Astrocyte of the cerebellum (primary cell): ENCODE data around the gene LRRK1.

Experiments used
- DNase-seq: peaks from one replicate; pipeline ENCODE4 v3.0.0-alpha.2; 2011; ENCODE audit warnings: low read depth
- H3K4me3 ChIP-seq: 2 replicates; pipeline ENCODE4 v1.5.1; 2011; ENCODE audit warnings: mild to moderate bottlenecking, low read depth, low read length, moderate library complexity
- in situ Hi-C: cut with HindIII; loops from 2 replicates; pipeline ENCODE4 v1.10.0; 2017; ENCODE audit warnings: low sequenced_read_pairs
- TF ChIP-seq, protein P1 (sequence below): IDR thresholded peaks from 2 replicates; pipeline ENCODE4 v1.5.1; 2012; ENCODE audit warnings: low read length, low read depth, moderate library complexity, mild to moderate bottlenecking; ENCODE audit errors: missing control alignments

The LRRK1 gene

DNA sequence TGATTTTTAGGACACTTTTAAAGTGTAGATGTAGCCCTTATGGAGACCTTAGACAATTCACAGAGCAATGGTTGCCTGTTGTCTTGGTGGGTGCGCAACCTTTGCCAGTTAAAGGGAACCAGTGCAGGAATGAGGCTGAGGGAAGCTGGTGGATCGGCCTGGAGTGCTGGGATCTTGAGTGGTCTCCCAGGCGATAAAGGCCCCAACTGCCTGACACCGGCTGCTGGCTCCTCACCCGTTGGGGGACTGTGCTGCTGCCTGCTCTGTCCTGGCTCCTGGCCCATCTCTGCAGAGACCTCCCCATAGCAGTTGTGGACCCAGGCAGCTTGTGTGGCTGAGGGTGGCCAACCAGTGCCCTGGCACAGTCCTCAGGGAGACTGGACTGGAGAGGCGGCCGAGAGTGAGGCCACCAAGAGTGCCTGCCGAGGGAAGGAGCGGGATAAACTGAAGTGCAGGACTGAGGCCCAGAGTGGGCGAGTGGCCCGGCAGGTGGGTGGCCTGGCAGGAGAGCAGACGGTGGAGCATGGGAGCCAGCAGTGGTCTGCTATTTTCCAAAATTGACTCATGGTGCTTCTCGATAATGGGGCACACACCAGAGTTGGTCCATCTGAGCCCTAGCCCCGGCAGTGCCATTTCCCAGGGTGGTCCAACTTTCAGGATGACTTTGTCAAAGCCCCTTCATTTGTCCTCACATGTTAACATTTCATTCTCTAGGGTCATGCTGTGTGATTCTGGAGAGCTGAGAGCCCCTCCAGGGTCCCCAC lies 37.4 kb upstream of the LRRK1 start:
- TF ChIP-seq, protein P1, sequence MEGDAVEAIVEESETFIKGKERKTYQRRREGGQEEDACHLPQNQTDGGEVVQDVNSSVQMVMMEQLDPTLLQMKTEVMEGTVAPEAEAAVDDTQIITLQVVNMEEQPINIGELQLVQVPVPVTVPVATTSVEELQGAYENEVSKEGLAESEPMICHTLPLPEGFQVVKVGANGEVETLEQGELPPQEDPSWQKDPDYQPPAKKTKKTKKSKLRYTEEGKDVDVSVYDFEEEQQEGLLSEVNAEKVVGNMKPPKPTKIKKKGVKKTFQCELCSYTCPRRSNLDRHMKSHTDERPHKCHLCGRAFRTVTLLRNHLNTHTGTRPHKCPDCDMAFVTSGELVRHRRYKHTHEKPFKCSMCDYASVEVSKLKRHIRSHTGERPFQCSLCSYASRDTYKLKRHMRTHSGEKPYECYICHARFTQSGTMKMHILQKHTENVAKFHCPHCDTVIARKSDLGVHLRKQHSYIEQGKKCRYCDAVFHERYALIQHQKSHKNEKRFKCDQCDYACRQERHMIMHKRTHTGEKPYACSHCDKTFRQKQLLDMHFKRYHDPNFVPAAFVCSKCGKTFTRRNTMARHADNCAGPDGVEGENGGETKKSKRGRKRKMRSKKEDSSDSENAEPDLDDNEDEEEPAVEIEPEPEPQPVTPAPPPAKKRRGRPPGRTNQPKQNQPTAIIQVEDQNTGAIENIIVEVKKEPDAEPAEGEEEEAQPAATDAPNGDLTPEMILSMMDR, result no peak
- peak overlapping the region; percentile 53 for H3K4me3 ChIP-seq
- no peak for DNase-seq
- in situ Hi-C loops, result no loop called here

DNA sequence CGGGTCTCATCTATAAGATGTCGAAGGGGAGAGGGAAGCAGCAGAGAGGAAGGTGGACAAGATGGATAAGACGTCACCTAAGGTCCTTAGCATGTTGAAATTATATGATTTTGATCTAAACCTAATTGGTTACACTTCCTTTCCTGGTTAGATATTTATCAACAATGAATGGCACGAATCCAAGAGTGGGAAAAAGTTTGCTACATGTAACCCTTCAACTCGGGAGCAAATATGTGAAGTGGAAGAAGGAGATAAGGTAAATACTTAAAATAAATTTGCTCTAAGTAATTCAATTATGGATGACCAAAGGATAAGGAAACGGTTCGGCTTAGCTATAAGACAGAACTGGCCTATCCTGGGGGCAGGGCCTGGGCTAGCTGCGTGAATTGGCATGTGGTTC lies 34.0 kb upstream of the LRRK1 start:
- H3K4me3 ChIP-seq, result no peak overlapping the region
- no peak for DNase-seq
- TF ChIP-seq, protein P1, result no peak
- in situ Hi-C loops, result no loop called here

DNA sequence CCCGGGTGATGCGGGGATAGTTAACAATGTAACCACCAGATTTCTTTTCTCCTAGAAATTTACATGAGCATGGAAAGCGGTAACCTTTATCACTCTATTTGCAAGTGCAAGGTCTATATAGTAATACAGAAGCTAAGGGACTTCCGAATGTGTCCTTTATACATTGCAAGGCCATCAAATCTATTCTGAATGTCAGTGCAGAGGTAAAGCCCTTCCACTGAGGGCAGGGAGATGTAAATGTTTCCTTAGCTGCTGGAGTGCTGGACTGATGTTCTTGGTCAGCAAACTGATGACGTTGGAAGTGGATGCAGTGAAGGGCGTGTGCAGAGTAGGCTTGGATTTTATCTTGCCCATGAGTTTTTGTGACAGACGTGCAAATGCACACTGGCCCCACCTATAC lies 33.3 kb upstream of the LRRK1 start:
- H3K4me3 ChIP-seq, result no peak overlapping the region
- TF ChIP-seq, protein P1, result no peak
- no peak for DNase-seq
- in situ Hi-C loops, result no loop called here

DNA sequence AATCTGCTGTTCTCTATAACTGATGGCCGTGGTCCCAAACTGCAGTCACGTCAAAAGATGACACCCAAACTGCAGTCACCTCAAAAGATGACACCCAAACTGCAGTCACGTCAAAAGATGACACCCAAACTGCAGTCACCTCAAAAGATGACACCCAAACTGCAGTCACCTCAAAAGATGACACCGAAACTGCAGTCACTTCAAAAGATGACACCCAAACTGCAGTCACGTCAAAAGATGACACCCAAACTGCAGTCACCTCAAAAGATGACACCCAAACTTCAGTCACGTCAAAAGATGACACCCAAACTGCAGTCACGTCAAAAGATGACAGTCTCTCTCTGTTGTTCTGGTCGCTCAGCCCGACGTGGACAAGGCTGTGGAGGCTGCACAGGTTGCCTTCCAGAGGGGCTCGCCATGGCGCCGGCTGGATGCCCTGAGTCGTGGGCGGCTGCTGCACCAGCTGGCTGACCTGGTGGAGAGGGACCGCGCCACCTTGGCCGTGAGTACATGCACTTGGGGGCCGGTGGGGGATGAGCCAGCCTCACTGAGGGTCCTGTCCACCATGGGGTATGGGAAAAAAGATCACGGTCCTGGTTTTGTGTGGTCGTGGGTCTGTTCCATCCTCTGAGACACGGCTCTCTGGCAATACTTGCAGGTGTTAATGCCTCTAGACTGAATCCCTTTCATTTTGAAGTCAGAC lies 31.8 kb upstream of the LRRK1 start:
- no peak for DNase-seq
- H3K4me3 ChIP-seq, result no peak overlapping the region
- in situ Hi-C loops, result no loop called here
- TF ChIP-seq, protein P1, result no peak

DNA sequence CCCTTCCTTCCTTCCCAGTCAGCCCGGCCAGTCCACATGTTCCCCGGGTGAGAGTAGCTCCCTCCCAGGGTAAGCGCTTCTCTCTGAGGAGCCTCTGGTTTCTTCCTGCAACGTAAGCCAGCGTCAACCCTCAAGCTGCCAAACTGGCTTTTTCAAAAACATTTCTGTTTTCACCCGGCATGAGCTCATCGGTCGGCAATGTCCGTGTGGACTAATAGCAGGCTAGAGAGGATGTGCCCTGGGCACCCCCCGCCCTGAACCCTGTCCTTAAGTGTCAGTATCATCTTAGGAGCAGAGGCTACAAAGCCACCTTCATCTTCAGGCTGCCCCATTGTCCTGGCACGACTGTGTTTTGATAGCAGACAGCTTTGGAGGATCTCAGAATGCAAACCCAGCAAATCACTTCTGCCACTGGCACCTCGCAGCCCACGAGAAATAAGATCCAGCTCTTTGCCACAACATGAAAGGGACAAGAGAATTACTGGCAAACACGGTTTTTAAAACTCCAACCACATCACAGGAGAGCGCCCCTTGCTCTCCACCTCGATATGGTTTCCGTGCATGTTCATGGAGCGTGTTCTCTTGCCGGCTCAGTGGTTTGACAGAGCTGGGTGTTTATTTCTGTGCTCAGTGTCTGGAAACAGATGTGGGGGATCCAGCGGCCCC lies 29.6 kb upstream of the LRRK1 start:
- TF ChIP-seq, protein P1, result no peak
- peak; percentile 29 for DNase-seq
- H3K4me3 ChIP-seq, result no peak overlapping the region
- in situ Hi-C loops, result no loop called here

DNA sequence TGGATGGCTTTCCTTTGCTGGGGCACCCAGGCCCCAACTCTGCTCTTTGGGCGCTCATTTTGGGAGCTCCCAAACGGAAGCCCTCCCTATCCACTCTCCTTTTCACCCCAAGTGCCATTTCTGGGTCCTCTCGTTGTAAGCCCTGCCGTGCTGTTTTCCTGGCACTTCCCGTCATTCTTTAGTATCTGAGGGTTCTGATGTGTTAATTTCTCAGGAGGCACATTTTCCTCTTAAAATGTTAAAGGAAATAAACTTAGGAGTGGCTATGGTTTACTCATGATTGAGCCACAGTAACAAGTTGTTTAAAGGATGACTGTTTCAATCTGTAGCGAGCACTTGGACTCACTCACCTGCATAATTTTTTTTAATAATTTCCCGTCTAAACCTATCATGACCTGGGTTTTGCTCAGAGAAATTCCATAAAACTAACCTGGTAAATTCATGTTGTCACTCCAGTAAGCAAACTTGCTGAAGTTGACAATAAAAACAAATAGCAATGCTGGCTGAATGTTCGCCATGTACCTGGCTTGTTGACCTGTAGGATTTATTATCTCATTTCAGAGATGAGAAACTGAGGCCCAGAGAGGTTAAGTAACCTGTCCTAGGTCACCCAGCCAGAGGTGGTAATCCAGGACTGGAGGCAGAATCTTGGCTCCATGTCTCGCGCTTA lies 29.0 kb upstream of the LRRK1 start:
- no peak for DNase-seq
- TF ChIP-seq, protein P1, result no peak
- in situ Hi-C loops, result no loop called here
- H3K4me3 ChIP-seq, result no peak overlapping the region
